Right atrium auricular region (tissue), 2 donors: ENCODE data around the gene SCNN1A. TPM values are rescaled to one million over a fixed set of nuclear protein-coding genes. Genes with fewer than 3 reads are reported as not detected.

Experiments used
- DNase-seq: peaks from one replicate; pipeline ENCODE4 v3.0.0-alpha.2; 2019; ENCODE audit warnings: low spot score
- H3K27ac ChIP-seq, 2 donors: fragments of 200-600 bp; sonication (generic); 1 replicate in 1 of 2; 2 replicates in 1 of 2; pipeline ENCODE4 v1.5.1; 2016 to 2019
- H3K27me3 ChIP-seq, 2 donors: fragments of 200-600 bp; sonication (generic); one replicate each; pipeline versions ENCODE4 v1.5.1 to v1.6.0; 2017 to 2019
- H3K36me3 ChIP-seq: fragments of 200-600 bp; sonication (generic); one replicate; pipeline ENCODE4 v1.5.1; 2016
- H3K4me1 ChIP-seq, 2 donors: fragments of 200-600 bp; sonication (generic); one replicate each; pipeline versions ENCODE4 v1.5.1 to v1.6.0; 2017 to 2019
- H3K4me3 ChIP-seq, 2 donors: fragments of 200-600 bp; sonication (generic); 1 replicate in 1 of 2; 2 replicates in 1 of 2; pipeline ENCODE4 v1.5.1; 2017 to 2019; ENCODE audit warnings: mild to moderate bottlenecking in 1 of 2, moderate library complexity in 1 of 2
- H3K9me3 ChIP-seq, 2 donors: fragments of 200-600 bp; sonication (generic); one replicate each; pipeline ENCODE4 v1.5.1; 2019
- total RNA-seq, 2 donors: library from RNA; depleted of rRNA; stranded (reverse); fragments of >200 nt; gene quantifications; one replicate each; pipeline ENCODE4 v1.1.0, GENCODE V29; 2016
- TF ChIP-seq, protein P1 (sequence below), 2 donors: fragments of 200-600 bp; sonication (generic); IDR thresholded peaks; one replicate each; pipeline ENCODE4 v1.5.1; 2019; ENCODE audit warnings: antibody characterized with exemption in 2 of 2

The SCNN1A gene
- total RNA-seq, 2 donors from 2014 or later = 2.7 to 18.7 TPM

DNA sequence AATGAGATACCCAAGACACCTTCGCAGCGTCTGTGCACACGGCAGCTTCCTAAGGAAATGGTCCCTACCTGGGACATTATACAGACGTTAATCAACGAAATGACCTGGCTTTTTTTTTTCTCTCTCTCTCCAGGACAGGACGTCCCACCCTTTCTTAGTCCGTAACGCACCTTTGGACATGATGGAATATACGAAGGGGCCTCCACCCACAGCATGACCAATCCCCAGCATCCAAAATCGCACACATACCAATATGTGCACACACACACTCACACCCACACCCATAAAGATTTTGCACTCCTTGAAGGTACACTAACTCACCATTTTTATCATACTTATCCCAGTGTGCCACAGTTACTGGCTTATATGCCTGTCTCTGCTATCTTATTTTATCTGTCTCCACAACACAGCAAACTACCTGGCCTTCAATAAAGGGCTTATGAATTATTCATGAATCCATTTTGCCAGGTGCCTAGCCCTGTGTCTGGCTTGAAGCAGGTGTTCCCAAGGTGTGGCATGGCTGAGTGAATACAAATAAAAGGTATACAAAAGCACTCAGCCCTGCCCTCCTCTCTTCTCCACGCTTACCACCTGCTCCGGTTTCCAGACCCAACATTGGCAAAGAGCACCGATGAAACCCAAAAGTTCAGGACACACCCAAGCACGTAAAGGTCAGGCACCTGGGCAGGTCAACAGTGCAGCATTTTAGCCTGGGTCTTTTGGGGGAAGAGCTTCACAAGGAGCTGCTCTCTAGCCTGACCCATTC lies 2.2 kb downstream of the SCNN1A start:
- Histone ChIP-seq H3K27me3 (no peaks in the 10 kb centered on the region), H3K9me3 (no peaks in the 10 kb centered on the region), H3K4me1 (peaks cover 0 to 31% of the 10 kb centered on the region in 2 donors), H3K36me3 (no peaks in the 10 kb centered on the region), H3K4me3 (no peak overlapping the region), H3K27ac (no peak overlapping the region)
- TF ChIP-seq, protein P1, sequence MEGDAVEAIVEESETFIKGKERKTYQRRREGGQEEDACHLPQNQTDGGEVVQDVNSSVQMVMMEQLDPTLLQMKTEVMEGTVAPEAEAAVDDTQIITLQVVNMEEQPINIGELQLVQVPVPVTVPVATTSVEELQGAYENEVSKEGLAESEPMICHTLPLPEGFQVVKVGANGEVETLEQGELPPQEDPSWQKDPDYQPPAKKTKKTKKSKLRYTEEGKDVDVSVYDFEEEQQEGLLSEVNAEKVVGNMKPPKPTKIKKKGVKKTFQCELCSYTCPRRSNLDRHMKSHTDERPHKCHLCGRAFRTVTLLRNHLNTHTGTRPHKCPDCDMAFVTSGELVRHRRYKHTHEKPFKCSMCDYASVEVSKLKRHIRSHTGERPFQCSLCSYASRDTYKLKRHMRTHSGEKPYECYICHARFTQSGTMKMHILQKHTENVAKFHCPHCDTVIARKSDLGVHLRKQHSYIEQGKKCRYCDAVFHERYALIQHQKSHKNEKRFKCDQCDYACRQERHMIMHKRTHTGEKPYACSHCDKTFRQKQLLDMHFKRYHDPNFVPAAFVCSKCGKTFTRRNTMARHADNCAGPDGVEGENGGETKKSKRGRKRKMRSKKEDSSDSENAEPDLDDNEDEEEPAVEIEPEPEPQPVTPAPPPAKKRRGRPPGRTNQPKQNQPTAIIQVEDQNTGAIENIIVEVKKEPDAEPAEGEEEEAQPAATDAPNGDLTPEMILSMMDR (IDR thresholded peaks at IDR 0.05) = no peak
- DNase-seq = no peak

DNA sequence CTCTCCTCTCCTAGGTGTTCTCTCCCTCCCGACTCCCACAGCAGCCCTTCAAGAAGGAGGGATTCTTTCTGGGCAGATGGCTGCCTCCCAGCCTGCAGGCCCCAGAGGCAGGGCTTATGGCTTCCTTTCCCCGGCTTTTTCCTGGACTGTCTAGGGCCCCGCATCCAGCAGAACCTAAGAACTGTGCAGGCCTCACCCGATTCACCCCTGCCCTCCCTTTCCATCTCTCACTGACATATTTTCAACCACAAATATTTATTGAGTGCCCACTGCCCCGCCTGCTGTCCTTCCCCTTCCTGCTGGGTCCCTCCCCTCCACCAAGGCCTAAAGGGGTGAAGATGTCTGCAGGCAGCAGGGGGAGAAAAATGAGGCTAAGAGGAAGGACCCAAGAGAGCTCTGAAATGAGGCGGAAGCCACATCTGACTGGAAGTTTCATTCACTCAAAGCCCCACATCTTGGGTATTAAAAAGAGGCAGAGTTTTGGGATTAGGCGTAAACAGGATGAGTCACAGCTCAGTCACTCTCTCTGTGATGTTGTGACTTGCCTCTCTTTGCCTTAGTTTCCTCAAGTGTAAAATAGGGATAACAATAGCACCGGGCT lies 2.9 kb downstream of the SCNN1A start:
- DNase-seq = no peak
- no peaks in the 10 kb centered on the region for H3K36me3 ChIP-seq
- H3K4me1 ChIP-seq = peaks cover 0 to 26% of the 10 kb centered on the region in 2 donors
- no peaks in the 10 kb centered on the region for H3K9me3 ChIP-seq
- no peak overlapping the region for H3K4me3 ChIP-seq
- peak overlapping the region; percentile 41 to 50 for H3K27ac ChIP-seq
- no peaks in the 10 kb centered on the region for H3K27me3 ChIP-seq
- TF ChIP-seq, protein P1 (IDR thresholded peaks at IDR 0.05) = no peak

DNA sequence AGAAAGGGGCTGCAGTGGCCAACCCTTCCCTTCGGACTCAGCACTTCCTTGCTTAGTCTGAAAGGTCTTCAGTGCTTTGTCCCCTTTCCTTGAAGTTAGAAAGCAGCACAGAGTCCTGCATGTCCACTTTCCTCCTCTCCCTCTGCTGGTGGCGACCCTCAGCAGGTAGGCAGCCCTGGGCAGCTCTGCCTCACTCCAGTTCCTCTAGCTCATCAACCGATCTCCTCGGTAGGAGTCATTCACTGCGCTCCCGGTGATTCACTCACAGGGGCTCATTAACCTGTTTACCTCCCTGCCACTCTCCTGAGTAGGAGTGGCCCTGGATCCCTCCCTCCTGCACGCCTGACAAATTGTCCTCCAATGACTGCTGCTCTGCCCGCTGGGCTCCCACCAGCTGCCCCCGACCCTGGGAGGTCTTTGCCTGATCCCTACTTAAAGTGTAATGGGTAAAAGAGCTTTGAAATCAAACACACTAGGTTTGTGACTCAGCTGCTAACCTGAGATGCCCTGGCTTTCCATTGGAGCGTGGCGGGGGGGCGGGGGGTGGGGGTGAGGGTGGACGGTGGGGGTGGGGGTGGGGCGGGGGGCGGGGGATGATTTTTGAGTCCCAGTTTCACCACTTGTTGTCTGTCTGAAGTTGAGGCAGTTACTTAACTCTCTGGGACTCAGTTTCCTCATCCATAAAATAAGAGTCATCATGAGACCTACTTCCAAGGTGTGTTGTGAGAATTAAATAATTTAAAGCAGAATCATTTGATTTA lies 4.2 kb downstream of the SCNN1A start:
- Histone ChIP-seq H3K4me1 (peaks cover 0 to 13% of the 10 kb centered on the region in 2 donors), H3K9me3 (no peaks in the 10 kb centered on the region), H3K4me3 (no peak overlapping the region), H3K27me3 (no peaks in the 10 kb centered on the region), H3K27ac (no peak overlapping the region), H3K36me3 (no peaks in the 10 kb centered on the region)
- TF ChIP-seq, protein P1 (IDR thresholded peaks at IDR 0.05) = no peak
- DNase-seq = no peak

DNA sequence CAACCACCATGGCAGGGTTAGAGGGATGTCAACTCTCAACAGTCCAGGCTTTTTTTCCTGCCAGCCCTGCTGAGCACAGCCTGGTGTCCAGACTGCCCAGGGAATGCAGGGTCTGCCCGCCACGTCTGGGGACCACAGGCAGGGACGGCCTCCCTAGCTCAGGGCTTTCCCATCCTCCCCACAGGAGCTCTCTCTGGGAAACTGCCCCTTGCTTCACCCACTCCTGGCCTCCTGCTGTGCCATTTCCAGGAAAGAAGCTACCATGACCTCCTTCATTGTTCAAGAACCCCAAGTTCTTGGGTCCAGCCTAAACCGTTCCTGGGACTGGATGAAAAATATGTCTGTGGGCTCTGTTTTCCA lies 4.8 kb downstream of the SCNN1A start:
- H3K9me3 ChIP-seq = no peaks in the 10 kb centered on the region
- no peak overlapping the region for H3K27ac ChIP-seq
- TF ChIP-seq, protein P1 (IDR thresholded peaks at IDR 0.05) = no peak
- peaks cover 0 to 7% of the 10 kb centered on the region in 2 donors for H3K4me1 ChIP-seq
- H3K36me3 ChIP-seq = no peaks in the 10 kb centered on the region
- no peaks in the 10 kb centered on the region for H3K27me3 ChIP-seq
- H3K4me3 ChIP-seq = no peak overlapping the region
- no peak for DNase-seq

DNA sequence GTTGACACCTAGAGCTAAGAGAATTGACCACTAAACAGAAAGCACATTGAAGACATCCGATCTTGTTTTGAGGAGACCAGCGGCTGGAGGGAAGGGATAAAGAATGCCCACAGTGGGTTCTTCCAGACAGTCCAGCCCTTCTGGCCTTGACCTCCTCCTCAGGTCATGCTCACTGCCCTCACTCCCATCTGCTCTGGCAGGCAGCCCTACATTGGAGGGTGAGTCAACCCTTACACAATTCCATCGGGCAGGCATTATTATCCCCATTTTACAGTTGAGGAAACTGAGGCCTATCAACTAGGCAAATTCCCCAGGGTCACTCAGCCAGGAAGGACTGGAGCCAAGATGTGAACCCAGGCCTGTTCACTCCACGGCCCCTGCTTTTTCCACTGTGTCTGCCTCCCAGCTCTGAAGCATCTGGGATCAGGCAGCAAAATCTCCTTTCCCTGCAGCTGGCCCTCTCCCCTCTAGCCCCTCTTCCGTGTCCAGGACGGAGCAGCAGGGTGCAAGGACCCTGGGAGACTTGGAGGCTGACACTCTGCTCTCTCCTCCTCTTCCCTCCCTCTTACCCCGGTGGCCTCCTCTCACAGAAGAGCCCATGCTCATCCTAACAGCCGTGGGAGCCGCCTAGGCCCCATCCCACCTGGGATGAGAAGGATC lies 5.3 kb downstream of the SCNN1A start:
- Histone ChIP-seq H3K4me3 (no peak overlapping the region), H3K9me3 (no peaks in the 10 kb centered on the region), H3K27me3 (no peaks in the 10 kb centered on the region), H3K36me3 (no peaks in the 10 kb centered on the region), H3K27ac (no peak overlapping the region), H3K4me1 (peaks cover 0 to 6% of the 10 kb centered on the region in 2 donors)
- DNase-seq = no peak
- TF ChIP-seq, protein P1 (IDR thresholded peaks at IDR 0.05) = no peak
